OCI-LY3 (cell line): ENCODE results near the gene CEACAM6.

Experiments
- CTCF ChIP-seq: fragments of 200-600, 300-600 bp; sonication (generic); IDR thresholded peaks from 2 replicates; pipeline ENCODE4 v1.5.1; 2014; ENCODE audit warnings: antibody characterized with exemption, low read length, low read depth
- EZH2phosphoT487 ChIP-seq: fragments of 200-600 bp; shearing (Covaris generic); IDR thresholded peaks from 2 replicates; pipeline ENCODE4 v1.6.1; 2018; ENCODE audit warnings: antibody characterized with exemption, mixed run types, low read depth

GRCh38 chr19:41807176-41807575, 51.8 kb downstream of the CEACAM6 start:
- TF ChIP-seq CTCF (no peak), EZH2phosphoT487 (no peak)
